KG1 (cell line): ENCODE data around the gene PAK1.

Source experiments
- DNase-seq: peaks from one replicate; lab custom pipeline; 2025; lab: John Stamatoyannopoulos, UW

PAK1 gene

DNA sequence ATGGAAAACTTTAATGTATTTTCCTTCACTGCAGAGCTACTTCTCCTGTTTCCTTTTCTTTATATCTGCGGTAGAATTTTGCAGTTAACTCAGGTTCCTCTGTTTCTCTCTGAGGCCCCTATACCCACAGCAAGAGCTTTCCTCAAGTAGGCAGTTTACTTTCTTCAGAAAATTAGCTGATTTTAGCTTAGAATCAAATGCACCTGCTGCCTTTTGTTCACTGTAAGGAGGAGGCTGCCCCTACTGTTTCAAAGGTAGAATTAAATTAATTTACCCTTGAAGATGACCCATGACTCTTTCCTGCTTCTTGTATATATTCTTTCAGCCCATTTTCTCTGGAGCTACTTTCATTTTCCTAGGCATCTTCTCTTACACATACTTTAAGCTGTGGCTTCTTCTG lies 103.7 kb downstream of the PAK1 start:
- no peak for DNase-seq

DNA sequence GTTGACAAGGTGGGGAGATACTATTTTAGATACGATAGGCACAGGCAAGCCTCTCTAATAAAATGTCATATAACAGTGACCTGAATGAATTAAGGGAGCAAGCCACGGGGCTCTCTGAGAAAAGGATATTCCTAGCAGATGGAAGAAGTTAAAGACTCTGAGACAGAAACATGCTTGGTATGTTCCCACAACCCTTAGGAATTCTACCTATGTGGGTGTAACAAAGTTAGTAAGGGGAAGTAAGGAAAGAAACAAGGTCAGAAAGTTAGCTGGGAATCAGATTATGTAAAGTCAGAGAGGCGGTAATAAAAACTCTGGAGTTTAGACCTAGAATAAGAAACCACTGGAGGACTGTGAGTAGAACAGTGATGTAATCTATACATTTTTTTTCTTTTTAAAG lies 112.7 kb downstream of the PAK1 start:
- DNase-seq: no peak

DNA sequence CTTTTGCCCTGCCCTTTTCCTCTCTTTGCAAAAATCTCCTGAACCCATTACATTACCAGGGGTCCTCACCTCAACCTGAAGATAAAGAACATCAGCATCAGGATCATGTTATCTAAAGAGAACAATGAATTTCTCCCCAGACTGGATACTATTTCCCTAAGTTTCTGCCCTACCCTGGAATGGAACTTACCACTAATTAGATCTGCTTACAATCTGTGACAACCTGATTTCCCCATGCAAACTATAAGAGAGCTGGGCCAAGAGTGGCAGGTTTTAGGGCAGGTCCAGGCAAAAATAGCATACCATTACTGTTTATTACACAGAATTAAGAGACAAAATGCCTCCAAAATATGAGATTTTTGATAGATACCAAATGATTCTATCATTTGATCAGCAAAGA lies 114.4 kb downstream of the PAK1 start:
- no peak for DNase-seq

DNA sequence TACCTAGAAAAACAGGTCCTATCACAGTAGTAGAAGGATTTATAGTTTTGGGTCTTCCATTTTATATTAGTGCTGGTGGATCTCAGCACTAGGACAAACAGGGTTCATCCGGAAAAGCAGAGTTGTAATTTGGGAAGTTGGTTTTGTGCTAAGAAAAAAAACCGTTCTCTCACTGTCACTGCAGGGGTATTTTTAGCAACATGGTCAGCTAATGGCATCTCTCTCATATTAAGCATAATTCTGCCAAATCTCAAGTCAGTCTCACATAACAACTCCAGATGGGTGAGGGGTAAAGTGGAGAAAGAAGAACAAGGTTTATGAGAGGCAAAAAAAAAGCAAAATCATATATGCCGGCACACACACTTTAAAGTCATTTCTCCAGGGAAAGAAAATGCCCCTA lies 120.8 kb downstream of the PAK1 start:
- DNase-seq: no peak

DNA sequence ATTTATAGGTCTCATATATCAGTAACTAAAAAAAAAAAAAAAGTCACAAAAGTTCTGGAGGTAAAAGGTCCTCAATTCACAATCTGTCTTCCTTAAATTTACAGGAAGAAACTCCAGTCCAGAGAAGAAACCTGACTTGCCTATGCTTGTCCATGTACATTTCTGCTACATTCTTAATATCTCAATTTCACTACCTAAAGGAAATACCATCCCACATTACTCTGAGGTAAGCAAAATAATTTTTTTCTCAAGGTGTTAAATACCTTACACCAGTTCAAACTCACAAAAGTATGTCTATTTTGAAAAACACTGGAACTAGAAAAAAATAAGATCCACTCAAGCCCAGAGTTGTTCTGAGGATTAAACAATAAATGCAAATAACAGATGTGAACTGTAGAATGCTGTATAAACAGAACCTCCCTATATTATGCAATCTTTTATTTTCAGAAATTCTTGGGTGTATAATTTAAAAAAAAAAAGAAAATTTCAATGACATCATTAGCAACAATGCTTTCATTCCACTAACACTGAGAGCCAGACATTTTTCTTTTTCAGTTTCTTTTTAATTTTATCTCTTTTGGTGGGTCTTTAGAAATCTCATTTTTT lies 122.5 kb downstream of the PAK1 start:
- no peak for DNase-seq

DNA sequence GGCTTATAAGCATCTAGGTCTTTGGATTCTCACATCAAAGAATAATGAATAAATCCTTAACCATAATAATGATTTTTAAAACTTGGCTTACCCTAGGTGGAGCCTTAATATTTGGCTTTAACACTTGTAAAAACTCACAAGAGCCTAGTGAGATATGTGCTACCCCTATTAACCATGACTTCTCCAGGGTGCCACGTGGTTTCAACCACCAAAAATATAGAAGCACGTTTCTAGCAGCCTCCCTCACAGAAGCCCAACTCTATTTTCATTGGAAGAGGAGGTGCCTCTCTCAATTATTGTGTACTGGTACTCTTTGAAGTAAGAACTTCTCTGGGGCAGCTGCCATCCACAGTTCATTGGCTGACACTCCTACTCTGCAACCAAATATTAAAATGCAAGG lies 125.9 kb downstream of the PAK1 start:
- DNase-seq: no peak

DNA sequence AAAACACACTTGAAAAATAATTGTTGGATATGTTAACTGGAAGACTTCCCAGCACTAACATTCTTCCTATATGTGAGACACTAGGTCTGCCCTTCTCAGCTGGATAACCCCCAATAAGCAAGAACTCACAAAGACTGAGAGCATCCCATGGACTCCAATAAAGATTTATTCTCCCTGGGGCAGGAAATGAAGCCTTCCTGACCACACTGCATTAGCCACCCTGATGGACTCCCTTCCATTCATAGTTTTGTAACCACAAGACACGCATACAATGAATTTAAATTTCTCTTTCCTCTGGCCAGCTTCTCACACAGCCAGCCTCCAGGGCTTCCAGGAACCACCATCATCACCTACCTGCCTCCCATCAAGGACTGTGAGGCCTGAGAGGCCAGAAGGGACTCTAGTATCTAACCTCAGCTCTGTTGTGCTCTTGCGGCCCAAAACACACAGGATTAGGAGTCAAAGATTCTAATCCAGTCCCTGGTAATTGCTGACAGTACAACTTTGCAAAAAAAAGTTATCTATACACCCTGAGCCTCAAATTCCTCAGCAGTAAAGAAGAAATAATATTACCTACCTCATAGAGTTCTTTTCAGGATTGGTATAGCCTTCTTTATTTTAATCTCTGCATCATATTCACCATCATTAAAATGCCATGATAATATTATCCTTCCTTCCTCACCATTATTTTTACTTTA lies 126.8 kb downstream of the PAK1 start:
- DNase-seq: no peak

DNA sequence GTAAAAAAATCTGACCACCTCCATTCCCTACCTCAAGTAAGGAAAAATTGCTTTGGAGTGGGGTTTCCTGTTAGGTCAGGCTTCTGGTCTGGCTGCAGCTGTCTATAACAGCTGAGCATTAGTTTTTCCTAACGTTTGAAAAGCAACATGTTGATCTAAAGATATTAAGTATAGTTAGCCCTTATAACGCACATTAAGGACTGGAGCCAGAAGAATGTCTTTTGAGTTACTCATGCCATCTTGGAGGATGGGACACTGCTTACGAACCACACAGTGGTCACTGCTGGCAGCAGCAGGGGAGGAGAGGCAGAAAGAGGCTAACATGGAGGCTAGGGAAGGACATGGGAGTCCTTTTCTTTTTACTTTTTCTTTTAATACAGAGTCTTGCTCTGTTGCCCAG lies 128.3 kb downstream of the PAK1 start:
- DNase-seq: no peak

DNA sequence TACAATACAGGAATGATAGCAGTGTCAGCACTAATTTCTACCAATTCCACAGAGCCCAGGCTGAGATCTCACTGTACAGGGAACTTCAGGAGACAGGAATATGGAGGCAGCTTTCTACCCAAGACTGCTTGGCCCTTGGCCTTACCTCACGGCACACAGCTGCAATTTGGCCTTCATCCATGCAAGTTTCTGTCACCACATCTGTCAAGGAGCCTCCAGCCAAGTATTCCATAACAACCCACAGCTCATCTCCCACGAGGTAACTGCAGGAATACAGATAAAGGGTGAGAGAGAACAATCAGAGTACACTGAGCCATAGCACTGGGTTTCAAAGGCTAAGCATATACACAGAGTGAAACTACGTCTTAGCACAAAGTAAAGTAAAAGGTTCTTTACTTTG lies 133.4 kb downstream of the PAK1 start:
- no peak for DNase-seq

DNA sequence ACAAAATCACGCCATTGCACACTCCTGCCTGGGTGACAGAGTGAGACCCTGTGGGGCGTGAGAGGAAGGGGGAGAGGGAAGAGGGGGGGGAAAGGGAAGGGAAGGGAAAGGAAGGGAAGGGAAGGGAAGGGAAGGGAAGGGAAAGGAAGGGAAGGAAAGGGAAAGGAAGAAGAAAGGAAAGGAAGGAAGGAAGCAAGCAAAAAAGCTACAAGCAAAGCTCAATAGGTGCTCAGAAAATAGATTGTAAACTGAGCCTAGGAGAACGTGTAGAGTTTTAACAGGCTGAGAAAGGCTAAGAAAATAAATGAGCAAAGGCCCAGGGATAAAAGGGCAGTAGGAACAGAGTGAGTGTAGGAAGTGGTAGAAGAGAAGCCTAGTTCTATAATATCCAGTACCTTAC lies 141.6 kb downstream of the PAK1 start:
- no peak for DNase-seq

DNA sequence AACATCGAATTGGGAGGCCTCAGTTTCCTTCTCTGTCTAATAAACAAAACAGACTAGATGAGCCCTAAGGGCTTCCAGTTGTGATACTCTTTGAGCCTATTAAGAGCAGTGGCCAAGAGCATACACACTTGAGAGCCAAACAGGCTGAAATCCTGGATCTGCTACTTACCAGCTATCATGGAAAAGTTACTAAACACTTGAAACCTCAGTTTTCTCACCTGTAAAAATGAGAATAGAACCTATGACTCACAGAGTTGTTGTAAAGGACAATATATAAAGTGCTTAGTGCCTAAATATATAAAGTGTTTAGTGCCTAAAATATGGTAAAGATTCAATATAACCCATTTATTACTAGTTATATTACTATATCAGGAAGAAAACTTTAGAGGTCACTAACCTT lies 148.7 kb downstream of the PAK1 start:
- no peak for DNase-seq

DNA sequence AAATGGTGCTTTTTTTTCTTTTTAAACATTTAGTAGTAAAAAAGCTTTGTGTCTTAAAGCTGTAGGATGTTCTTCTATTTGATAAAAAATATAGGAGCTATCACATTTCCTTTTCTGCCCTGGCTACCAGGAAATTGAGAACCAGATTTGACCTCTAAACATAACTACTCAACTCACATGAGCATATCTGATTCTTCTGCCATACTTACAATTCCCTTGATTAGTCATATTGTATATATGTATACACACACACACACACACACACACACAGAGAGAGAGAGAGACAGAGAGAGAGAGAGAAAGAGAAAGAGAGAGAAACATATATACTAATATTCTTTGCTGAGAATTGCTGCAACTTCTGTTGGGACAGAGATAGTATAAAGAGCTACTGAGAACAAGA lies 149.4 kb downstream of the PAK1 start:
- DNase-seq: no peak

DNA sequence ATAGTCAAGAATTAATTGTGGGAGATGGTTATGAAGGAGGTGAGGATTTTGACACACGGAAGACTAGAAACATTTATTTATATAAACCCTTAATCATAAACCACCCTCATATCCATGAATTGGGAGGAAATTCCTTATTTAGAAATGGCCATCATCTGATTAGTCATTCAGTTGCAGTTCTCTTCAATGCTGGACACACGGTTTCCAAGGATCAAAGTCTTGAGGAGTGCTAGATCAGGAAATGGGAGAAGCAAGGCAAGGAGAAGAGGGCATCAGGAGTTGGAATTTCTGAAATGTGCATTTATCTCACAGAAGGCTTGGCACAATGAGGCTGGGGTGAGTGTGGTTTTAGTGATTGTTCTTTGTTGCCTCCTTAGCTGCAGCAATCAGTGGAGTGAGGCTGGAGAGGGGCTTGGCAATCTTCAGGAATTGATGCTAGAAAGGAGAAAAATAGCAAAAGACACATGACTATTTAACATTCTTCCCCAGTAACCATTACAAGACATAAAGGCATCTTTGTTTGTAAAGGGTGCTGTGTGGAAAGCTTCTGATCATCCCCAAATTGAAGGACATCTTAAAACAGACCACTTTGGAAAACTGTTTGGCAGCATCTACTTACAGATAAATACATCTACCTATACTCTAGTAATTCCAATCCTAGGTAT lies 150.8 kb downstream of the PAK1 start:
- DNase-seq: no peak

DNA sequence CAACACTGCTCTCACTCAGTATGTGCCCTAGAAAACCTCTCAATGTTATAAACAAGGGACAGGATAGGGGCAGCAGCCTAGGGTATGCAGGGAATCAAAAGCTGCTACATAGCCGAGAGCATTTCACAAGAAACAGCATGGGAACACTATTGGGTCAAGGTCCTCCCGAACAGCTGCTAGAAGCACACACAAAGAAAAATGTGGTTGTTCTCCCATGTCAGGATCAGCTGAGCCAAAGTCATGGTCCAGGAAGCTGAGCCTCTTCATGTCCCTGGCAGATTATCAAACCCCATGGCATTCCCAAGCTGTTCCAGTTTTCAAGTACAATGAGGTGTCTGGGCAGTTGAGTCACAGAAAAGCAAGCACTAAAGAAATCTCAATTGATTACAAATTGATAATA lies 151.4 kb downstream of the PAK1 start:
- DNase-seq: no peak

DNA sequence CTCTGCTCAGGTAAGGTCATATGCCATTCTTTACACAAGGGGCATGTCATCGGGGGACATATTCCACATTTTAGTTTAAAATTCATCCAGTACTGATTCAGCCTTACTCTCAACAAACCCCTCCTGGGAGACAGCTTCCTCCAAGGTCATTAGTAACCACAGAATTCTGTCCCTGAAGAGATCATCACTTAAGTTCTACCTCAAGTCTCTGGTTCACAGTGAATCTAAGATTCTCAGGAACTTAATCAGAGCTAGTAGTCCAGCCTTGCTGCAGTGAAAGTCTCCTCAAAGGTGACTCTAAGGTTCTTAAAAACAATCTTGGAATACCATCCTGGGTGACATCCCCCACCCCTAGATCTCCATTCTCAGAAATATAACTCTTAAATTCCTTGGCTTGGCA lies 153.5 kb downstream of the PAK1 start:
- DNase-seq: no peak

DNA sequence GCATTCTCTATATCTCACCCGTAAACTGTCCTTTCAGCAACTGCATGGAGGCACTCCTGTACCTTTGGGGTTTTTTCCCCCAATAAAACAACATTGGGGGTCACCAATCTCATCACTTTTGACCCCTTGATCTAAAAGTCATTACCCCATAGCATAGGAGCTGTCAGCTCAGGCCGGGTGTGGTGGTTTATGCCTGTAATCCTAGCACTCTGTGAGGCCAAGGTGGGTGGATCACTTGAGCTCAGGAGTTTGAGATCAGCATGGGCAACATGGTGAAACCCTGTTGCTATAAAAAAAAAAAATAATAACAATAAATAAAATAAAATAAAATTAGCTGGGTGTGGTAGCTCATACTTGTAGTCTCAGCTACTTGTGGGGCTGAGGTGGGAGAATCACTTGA lies 155.3 kb downstream of the PAK1 start:
- no peak for DNase-seq

DNA sequence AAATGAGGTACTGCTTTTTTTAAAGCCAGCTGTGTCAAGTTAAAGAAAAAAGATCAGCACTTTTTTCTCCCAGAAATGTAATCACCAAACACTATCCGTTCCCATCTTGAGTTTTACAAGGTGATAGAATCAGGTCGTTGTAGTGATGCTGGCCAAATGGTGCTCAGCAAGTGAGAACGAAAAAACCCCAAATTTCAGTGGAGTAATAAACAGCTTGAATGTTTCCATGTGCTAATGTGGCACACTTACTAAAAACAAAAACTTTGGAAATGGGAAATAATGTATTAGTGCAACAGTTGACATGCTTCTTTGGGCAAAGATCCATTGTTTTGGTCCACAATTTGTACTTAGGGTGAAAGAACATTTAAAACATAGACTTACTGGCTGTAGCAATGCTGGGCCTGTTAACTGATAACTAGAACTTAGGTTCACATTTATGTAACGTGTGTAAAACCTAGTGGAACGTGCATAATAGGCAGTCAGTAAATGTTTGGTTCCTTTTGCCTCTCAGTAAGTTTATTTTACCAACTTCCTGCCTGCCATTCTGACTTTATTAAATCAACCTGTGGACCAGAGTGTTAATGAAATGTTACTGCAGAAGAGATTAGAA lies 157.1 kb downstream of the PAK1 start:
- no peak for DNase-seq

DNA sequence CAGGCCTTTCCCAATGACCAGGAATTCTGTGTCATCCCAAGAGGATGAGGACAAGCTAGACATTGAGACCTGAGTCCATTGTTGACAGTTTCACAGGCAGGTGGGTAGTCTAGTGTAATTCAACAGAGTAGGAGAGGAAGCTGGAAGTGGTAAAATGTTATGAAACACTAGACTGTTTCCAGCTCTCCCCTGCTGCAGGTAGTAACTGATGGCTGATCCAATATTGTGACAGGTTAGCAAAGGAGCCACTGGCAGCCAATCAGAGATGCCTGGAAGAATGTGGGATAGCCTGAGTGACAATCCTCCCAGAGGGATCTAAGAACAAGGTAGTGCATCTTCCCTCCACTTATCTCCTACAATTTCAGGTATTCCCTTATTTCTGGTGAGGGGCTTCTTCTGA lies 161.8 kb downstream of the PAK1 start:
- DNase-seq: no peak

DNA sequence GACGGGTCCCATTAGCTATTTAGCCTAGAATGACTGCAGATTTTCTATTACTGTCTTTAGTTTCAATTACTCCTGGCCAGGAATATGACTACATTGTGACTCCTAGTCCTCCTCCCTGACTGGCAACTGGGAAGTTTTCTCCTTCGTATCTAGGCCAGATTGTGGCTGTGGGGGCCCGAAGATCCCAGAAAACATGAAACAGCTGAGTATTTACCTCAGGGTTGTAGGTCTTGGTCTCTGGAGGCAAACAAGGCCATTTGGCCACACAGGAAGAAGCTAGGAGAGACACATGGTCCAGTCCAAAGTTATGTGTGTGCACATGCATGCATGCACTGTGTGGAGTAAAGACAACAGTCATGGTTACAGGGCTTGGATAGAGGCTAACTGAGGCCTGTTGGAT lies 162.2 kb downstream of the PAK1 start:
- no peak for DNase-seq

DNA sequence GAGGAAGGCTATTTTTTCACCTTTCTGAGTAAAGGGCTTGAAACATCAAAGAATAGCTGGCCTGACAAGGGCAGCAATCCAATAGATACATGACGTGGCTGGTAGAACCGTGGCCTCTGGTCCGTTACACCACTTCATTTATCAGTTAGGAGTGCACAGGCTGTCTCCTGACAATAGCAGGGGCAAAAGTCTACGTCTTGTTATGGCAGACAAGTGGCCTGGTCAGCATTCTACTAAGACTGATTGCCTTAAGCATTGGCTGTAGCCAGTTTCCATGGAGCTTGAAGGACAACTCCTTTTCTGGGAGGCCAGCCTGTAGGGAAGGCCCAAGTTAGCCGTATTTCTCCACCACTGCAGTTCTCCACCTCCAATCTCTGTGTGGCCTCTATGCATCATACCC lies 163.2 kb downstream of the PAK1 start:
- DNase-seq: no peak

DNA sequence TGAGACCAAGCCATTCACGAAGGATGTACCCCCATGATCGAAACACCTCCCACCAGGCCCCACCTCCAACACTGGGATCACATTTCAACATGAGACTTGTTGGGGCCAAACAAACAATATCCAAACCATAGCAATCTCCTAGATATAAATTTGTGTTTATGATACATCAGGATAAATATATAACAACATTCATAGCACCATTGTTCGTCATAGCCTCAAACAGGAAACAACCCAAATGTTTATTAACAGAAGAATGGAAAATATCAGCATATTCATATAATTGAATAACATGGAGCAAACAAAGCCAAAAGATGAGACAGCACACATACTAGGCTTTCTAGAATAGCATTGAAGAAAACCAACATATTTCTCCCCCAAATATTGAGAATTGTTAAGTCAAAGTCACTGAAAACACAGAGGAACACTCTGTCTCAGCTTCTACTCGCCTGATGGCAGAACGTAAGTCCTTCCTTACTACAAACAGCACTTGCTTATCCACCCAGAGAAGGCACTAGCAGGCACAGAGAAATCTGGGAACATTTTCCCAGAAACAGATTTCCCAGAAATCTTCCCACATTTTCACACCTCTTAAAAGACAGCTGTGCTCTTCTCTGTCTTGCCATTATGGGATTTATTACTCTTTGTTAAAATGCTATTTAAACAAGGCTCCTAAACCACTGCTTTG lies 164.4 kb downstream of the PAK1 start:
- DNase-seq: no peak

DNA sequence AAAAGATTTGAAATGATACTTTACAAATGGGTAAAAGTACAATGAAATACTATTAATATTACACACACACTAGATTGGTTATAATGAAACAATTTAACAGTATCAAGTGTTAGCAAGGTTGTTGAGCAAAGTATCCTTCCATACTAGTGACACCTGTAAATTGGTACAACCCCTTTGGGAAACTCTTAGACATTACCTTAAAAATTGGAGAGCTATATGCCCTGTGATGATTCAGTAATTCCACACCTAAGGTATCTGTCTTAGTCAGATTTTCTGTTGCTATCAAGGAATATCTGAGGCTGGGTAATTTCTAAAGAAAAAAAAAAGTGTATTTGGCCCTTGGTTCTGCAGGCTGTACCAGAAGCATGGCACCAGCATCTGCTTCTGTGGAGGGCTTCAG lies 165.1 kb downstream of the PAK1 start:
- DNase-seq: no peak

DNA sequence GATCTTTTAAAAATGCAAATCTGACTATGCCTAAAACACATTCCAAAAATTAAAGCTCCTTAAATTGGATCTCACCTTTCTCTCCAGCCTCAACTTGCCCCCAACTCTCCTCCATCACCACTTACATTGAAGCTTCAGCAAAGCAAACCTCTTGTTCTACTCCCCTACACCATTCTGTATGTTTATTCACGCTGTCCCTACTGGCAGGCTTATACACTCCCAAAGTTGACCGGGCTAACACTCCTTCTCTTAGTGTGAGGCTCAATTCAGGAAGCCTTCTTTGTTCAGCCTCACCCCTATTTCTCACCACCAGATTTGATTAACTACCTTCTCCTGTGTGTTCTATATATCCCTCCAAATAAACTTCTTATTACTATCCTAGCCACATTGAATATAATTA lies 170.6 kb downstream of the PAK1 start:
- DNase-seq: no peak
